ENCODE data around the gene MOSPD3.

MOSPD3 gene

GRCh38 chr7:100591596-100591995 lies 20.7 kb upstream of the MOSPD3 start:
- Histone ChIP-seq H3K4me3 (replicated peaks; ENCODE audit: insufficient read depth, low read length) (no peak overlapping the region), H3K27ac (replicated peaks) (no peak overlapping the region), H3K27me3 (ENCODE audit: insufficient read depth, poor library complexity, severe bottlenecking) (no peaks in the 10 kb centered on the region)
- TF ChIP-seq CTCF (IDR thresholded peaks at IDR 0.05; ENCODE audit: insufficient read depth, low read length), result no peak
- TF ChIP-seq REST (IDR thresholded peaks at IDR 0.05; ENCODE audit: insufficient replicate concordance, low read depth), result no peak
- TF ChIP-seq GABPA (IDR thresholded peaks at IDR 0.05; ENCODE audit: low read depth), result no peak
- no peak for TF ChIP-seq SPI1 (IDR thresholded peaks at IDR 0.05; ENCODE audit: borderline replicate concordance, low read depth)
- no peak for TF ChIP-seq POLR2AphosphoS5 (IDR thresholded peaks at IDR 0.05; ENCODE audit: low read depth)
- DNase-seq (ENCODE audit: low read depth in 1 of 2, low spot score in 1 of 2), result no peak

DNA sequence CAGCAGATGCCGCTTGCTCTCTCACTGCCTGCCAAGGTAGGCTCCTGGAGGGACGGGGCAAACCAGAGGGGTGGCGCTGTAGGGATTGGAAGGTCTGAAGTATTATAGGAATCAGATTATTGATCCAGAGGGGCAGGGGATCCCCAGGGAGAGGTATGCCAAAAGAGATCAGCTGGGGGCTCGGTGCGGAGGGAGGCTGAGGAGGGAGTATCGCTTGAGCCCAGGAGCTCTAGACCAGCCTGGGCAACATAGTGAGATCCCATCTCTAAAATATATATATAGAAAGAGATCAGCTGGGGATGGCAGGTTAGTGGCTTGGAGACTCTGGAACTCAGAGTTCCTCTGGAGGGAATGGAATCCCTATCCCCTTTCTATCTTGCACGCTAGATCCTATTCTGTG lies 17.2 kb upstream of the MOSPD3 start:
- H3K4me3 ChIP-seq (replicated peaks; ENCODE audit: insufficient read depth, low read length), result no peak overlapping the region
- no peak overlapping the region for H3K27ac ChIP-seq (replicated peaks)
- no peaks in the 10 kb centered on the region for H3K27me3 ChIP-seq (ENCODE audit: insufficient read depth, poor library complexity, severe bottlenecking)
- no peak for TF ChIP-seq GABPA (IDR thresholded peaks at IDR 0.05; ENCODE audit: low read depth)
- no peak for TF ChIP-seq REST (IDR thresholded peaks at IDR 0.05; ENCODE audit: insufficient replicate concordance, low read depth)
- TF ChIP-seq SPI1 (IDR thresholded peaks at IDR 0.05; ENCODE audit: borderline replicate concordance, low read depth), result no peak
- TF ChIP-seq POLR2AphosphoS5 (IDR thresholded peaks at IDR 0.05; ENCODE audit: low read depth), result no peak
- DNase-seq (ENCODE audit: low read depth in 1 of 2, low spot score in 1 of 2), result no peak

DNA sequence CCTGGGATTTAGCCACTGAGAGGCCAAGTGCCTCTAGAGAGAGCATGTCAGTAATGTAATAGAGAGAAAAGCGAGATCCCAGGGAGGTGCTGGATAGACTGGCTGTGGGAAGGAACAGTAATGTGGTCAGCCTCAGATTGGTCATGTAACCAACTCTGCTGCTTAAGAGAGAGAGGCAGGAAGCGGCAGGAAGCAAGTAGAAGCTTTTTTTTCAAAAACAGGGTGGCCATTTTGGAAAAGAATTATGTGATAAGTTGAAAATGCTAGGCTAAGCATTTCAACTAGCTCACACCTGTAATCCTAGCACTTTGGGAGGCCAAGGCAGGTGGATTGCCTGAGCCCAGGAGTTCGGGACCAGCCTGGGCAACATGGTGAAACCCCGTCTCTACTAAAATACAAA lies 13.9 kb upstream of the MOSPD3 start:
- Histone ChIP-seq H3K27ac (replicated peaks) (no peak overlapping the region), H3K27me3 (ENCODE audit: insufficient read depth, poor library complexity, severe bottlenecking) (no peaks in the 10 kb centered on the region), H3K4me3 (replicated peaks; ENCODE audit: insufficient read depth, low read length) (no peak overlapping the region)
- no peak for DNase-seq (ENCODE audit: low read depth in 1 of 2, low spot score in 1 of 2)
- TF ChIP-seq POLR2AphosphoS5 (IDR thresholded peaks at IDR 0.05; ENCODE audit: low read depth) (no peak), SPI1 (IDR thresholded peaks at IDR 0.05; ENCODE audit: borderline replicate concordance, low read depth) (no peak), REST (IDR thresholded peaks at IDR 0.05; ENCODE audit: insufficient replicate concordance, low read depth) (no peak), GABPA (IDR thresholded peaks at IDR 0.05; ENCODE audit: low read depth) (no peak), CTCF (IDR thresholded peaks at IDR 0.05; ENCODE audit: insufficient read depth, low read length) (no peak)
